ENCODE data around the gene TTLL10. TPM values are rescaled to one million over a fixed set of nuclear protein-coding genes. Genes with fewer than 3 reads are reported as not detected.
A peak's percentile ranks its signal among the peaks of the same experiment; 100 is the strongest.

The TTLL10 gene, protein sequence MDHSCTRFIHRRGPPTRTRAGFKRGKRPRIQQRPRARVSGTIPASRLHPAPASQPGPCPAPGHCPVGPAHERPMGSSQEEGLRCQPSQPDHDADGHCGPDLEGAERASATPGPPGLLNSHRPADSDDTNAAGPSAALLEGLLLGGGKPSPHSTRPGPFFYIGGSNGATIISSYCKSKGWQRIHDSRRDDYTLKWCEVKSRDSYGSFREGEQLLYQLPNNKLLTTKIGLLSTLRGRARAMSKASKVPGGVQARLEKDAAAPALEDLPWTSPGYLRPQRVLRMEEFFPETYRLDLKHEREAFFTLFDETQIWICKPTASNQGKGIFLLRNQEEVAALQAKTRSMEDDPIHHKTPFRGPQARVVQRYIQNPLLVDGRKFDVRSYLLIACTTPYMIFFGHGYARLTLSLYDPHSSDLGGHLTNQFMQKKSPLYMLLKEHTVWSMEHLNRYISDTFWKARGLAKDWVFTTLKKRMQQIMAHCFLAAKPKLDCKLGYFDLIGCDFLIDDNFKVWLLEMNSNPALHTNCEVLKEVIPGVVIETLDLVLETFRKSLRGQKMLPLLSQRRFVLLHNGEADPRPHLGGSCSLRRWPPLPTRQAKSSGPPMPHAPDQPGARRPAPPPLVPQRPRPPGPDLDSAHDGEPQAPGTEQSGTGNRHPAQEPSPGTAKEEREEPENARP
- not detected in 2 replicates for total RNA-seq

DNA sequence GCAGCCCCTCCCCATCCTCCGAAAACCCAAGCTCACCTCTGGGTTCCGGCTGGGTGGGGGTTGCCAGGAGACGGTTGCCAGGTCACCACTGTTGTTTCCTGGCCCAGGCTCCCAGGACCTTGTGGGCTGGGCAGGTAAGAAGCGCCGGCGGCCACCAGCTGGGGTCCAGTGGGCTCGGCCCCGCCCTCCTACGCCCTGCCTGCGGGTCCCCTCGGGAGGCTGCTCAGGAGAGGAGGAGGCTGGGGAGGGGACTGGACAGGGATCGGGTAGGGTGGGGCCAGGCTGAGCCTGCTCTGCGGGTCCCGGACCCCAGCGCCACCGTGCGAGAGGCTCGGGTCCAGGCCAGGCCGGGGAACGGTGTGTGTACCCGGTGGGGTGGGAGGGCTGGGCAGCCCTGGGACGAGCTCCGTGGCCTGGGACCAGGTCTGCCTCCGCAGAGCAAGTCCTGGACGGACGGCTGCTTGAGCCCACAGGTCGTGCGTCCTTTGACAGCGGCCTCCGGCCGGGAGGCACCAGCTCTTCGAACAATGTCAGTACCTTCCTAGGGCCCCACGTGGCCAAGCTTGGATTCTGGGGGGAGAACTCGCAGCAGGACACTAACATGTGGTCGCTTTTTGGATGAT lies at the start of gene TTLL10:
Gene TTLL10, plus strand, starts transcription at position 88 of the 623 bp plus-strand sequence. CDS start 5,336 bp downstream, outside the sequence.

DNA sequence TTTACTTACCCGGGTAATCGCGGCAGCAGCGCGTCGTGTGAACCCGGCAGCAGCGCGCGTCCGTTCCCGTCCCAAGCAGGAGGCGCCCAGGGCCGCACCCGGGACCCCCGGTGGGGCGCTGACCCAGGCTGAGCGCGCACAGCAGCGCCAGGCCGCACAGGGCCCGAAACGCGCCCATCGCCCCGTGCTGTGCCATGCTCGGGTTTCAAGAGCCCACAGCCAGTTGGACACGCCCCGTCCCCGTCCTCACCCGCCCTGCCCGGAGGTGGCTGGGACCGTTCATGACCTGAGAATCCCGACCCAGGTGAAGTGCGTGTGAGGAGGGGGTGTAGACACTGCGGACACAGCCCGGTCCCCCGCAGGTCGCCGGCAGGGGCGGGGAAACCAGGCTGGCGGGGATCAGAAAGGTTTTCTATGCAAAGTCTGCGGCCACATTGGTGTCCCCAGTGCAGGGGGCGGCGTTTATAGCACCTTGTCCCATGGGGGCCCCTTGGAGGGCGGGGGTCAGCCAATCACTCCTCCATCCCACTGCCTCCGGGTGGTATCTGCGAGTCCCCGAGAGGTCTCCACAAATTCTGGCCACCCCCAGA lies 32.8 kb downstream of the TTLL10 start, which contains the start of gene TNFRSF18:
Gene TNFRSF18, minus strand, starts transcription at position 217 of the 590 bp plus-strand sequence. Its CDS starts 21 bp downstream, at position 196.

DNA sequence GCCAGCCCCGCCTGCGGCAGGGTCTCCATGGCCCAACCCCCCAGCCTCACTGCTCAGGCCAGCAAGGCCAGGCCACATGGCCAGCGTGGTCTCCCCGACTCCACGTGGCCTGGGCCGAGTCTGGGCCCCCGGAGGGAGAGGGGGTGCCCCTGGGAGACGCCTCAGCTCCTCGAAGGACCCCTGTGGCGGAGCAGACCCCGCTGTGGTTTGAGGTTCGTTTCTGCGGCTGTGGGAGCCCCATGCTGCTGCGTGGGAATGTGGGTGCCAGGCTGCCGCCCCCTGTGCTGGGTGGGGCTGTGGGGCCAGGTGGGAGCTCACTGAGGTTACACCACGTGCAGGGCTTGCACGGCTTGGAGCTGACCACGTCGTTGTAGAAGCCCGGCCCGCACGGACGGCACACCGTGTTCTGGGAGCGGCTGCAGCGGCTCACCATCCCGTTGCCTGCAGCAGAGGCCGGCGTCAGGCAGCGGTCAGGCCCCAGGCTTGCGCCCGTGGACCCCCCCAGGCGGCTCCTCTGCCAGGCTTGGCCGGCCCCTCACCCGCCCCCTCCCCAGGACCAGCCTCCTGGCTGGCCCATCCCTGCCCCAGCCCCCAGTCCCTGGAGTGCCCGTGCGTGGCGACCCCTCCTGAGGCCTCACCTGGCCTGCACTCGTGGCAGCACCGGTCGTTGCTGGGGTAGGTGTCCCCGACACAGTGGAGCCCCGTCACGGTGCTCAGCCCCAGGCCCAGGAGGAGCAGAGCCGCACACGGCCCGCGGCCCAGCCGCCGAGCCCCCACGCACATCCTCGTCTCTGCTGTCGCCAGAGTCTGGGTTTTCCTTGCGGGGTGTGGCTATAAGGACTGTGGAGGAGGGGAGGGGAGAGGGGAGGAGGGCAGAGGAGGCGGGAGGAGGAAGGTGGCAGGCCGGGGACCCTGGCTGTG lies 39.9 kb downstream of the TTLL10 start, which contains the start of gene TNFRSF4:
Gene TNFRSF4, minus strand, starts transcription at position 809 of the 921 bp plus-strand sequence. Its CDS starts 26 bp downstream, at position 783.

DNA sequence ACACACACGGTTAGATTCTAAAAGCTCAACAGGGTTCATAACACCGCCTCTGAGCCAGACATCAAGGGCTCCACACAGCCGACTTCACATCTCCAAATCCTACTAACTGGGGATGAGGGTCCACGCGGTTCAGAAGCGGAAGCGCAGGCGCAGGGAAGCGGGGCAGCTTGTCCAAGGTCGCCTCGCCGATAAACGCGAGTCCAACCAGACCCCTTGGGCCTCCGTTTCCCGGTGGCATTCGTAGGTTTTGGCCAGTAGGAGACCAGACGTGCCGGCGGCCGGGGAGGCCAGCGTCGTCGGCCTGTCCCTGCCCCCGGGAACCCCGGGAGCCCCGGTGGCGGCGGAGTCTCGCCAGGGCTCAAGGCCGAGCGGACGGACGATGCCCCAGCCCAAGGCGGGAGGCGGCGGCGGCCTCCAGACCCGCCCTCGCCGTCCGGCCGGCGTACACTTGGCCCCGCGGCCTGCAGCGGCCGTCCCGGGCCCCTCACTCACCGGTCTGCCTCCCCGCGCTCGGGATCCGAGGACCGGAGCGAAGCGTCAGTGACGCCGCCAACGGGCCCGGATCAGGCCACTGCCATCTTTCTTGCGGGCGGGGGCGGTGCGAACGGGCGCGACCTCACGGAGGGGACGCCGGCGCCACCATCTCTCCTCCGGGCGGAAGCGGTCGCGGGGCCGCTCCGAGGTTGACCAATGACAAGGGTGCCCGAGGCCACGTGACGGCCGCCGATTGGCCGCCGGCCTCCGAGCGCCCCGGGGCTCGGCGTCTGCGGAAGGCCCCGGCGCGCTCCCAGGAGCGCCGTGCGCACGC lies 57.9 kb downstream of the TTLL10 start, which contains the start of gene SDF4:
Gene SDF4, minus strand, starts transcription at position 602 of the 808 bp plus-strand sequence. CDS start 3,229 bp downstream, outside the sequence.

DNA sequence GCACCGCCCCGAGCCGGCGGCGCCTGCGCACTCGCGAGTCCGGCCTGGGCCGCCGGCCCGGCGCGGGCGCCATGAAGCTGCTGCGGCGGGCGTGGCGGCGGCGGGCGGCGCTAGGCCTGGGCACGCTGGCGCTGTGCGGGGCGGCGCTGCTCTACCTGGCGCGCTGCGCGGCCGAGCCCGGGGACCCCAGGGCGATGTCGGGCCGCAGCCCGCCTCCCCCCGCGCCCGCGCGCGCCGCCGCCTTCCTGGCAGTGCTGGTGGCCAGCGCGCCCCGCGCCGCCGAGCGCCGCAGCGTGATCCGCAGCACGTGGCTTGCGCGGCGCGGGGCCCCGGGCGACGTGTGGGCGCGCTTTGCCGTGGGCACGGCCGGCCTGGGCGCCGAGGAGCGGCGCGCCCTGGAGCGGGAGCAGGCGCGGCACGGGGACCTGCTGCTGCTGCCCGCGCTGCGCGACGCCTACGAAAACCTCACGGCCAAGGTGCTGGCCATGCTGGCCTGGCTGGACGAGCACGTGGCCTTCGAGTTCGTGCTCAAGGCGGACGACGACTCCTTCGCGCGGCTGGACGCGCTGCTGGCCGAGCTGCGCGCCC lies 58.6 kb downstream of the TTLL10 start, which contains the start of gene B3GALT6:
Gene B3GALT6, plus strand, starts transcription at position 30 of the 588 bp plus-strand sequence. Its CDS starts 42 bp downstream, at position 72.

DNA sequence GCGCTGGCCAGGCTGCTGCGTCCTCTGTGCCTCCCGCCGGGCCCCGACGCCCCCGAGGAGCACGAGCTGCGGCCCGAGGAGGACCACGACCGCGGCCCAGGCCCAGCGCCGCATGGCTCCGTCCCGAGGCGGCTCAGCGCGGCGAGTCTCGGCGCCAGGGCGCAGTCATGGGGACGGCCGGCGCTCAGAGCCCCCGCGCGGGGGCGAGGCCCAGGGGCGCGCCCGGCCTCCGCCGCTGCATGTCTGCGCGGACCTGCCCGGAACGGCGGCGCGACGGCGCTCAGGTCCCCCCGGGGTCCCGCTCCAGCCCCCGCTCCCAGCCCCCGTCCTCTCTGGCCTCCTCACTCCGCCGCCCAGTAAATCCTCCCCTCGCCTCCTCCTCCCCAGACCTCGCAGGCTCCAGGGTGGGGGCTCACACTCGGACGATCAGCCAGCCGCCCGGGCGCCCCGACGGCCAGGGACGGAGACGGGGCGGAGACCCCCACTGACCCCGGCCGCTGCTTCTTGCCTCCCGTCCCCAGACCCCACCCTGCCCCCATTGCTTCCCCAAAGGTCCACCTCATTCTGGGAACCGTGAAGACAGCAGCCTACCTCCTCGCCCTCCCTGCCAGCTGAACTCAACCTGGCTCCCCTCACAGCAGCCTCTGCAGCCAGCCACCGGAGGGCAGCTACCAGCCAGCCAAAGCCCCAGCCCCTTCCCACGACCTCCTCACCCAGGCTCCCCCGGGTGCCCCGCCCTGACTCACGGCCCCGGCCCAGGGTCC lies 73.1 kb downstream of the TTLL10 start, which contains the start of gene C1QTNF12:
Gene C1QTNF12, minus strand, starts transcription at position 146 of the 764 bp plus-strand sequence. Its CDS starts 32 bp downstream, at position 114.

Small RNA genes within 50 kb of the gene (small RNA-seq; reads per million reads assigned to genes)
- gene MIR200A: 1.1 reads per million, percentile 24 among the genes with 10 or more reads in this experiment
- gene MIR200B: 1.6 reads per million, percentile 40 among the genes with 10 or more reads in this experiment
- 0.35 reads per million for gene MIR429

Other genes starting within 250 kb of the TTLL10 start
- not detected in 2 replicates for gene SAMD11, start 250.0 kb upstream of the TTLL10 start, total RNA-seq
- 89.1 and 108 TPM in 2 replicates for gene NOC2L, start 214.6 kb upstream of the TTLL10 start, total RNA-seq
- gene KLHL17, start 213.3 kb upstream of the TTLL10 start, total RNA-seq: 8.8 and 10.0 TPM in 2 replicates
- gene PLEKHN1, start 207.4 kb upstream of the TTLL10 start, total RNA-seq: 0.40 and 0.86 TPM in 2 replicates
- gene PERM1, start 191.8 kb upstream of the TTLL10 start, total RNA-seq: not detected in 2 replicates
- 9.4 and 9.9 TPM in 2 replicates for gene HES4, start 173.8 kb upstream of the TTLL10 start, total RNA-seq
- gene ISG15, start 160.4 kb upstream of the TTLL10 start, total RNA-seq: 51.7 and 52.4 TPM in 2 replicates
- gene AGRN, start 153.8 kb upstream of the TTLL10 start, total RNA-seq: 66.3 and 68.1 TPM in 2 replicates
- gene RNF223, start 99.6 kb upstream of the TTLL10 start, total RNA-seq: not detected in 2 replicates
- gene C1orf159, start 57.8 kb upstream of the TTLL10 start, total RNA-seq: 8.6 and 11.8 TPM in 2 replicates
- not detected in 2 replicates for gene TNFRSF18, start 32.7 kb downstream of the TTLL10 start, total RNA-seq
- 0.57 and 0.93 TPM in 2 replicates for gene TNFRSF4, start 40.3 kb downstream of the TTLL10 start, total RNA-seq
- gene SDF4, start 58.1 kb downstream of the TTLL10 start, total RNA-seq: 91.1 and 105 TPM in 2 replicates
- 20.5 and 27.3 TPM in 2 replicates for gene B3GALT6, start 58.4 kb downstream of the TTLL10 start, total RNA-seq
- 1.1 TPM in 1 of 2 replicates, not detected in the other for gene C1QTNF12, start 72.8 kb downstream of the TTLL10 start, total RNA-seq
- 50.0 and 53.1 TPM in 2 replicates for gene UBE2J2, start 100.0 kb downstream of the TTLL10 start, total RNA-seq
- 0.66 and 0.93 TPM in 2 replicates for gene SCNN1D, start 106.6 kb downstream of the TTLL10 start, total RNA-seq
- gene ACAP3, start 134.1 kb downstream of the TTLL10 start, total RNA-seq: 19.7 and 22.7 TPM in 2 replicates
- 21.0 and 22.9 TPM in 2 replicates for gene PUSL1, start 134.7 kb downstream of the TTLL10 start, total RNA-seq
- 64.1 and 71.4 TPM in 2 replicates for gene INTS11, start 150.8 kb downstream of the TTLL10 start, total RNA-seq
- 15.6 and 21.5 TPM in 2 replicates for gene CPTP, start 150.9 kb downstream of the TTLL10 start, total RNA-seq
- gene TAS1R3, start 157.4 kb downstream of the TTLL10 start, total RNA-seq: 0.13 and 0.22 TPM in 2 replicates
- 28.9 and 38.4 TPM in 2 replicates for gene DVL1, start 175.5 kb downstream of the TTLL10 start, total RNA-seq
- 0.80 and 1.2 TPM in 2 replicates for gene MXRA8, start 184.7 kb downstream of the TTLL10 start, total RNA-seq
- gene AURKAIP1, start 201.3 kb downstream of the TTLL10 start, total RNA-seq: 94.9 and 99.4 TPM in 2 replicates
- gene CCNL2, start 225.5 kb downstream of the TTLL10 start, total RNA-seq: 140 and 162 TPM in 2 replicates
- 100 and 116 TPM in 2 replicates for gene MRPL20, start 233.4 kb downstream of the TTLL10 start, total RNA-seq
- 0.07 and 0.13 TPM in 2 replicates for gene ANKRD65, start 247.4 kb downstream of the TTLL10 start, total RNA-seq